SK-N-SH treated with all-trans-retinoic acid at 6 μM for 48 hours (cell line): ENCODE measurements around the gene NKX1-2.

ENCODE experiments used
- ATAC-seq: fragments of 200-7000 bp; cut with Tn5 transposase; 3 replicates; pipeline ENCODE4 v1.9.1; 2020; ENCODE audit warnings: mild to moderate bottlenecking, moderate library complexity
- ARNTL ChIP-seq: fragments of 450-650 bp; formaldehyde crosslinking; IDR thresholded peaks from 2 replicates; pipeline ENCODE4 v1.5.0; 2020; ENCODE audit warnings: low read depth, mild to moderate bottlenecking, moderate library complexity, borderline replicate concordance
- BACH2 ChIP-seq: fragments of 250-450 bp; sonication (Bioruptor Pico); IDR thresholded peaks from 2 replicates; pipeline ENCODE4 v1.9.0; 2021; ENCODE audit warnings: mild to moderate bottlenecking, borderline replicate concordance
- CSDC2 ChIP-seq: fragments of 250-450 bp; sonication (Bioruptor Pico); IDR thresholded peaks from 2 replicates; pipeline ENCODE4 v1.5.0; 2020; ENCODE audit warnings: mild to moderate bottlenecking, moderate library complexity
- CSRNP3 ChIP-seq: fragments of 250-450 bp; sonication (Bioruptor Pico); IDR thresholded peaks from 2 replicates; pipeline ENCODE4 v1.5.1; 2021; ENCODE audit warnings: mild to moderate bottlenecking, moderate library complexity
- ESRRG ChIP-seq: fragments of 250-450 bp; sonication (Bioruptor Pico); IDR thresholded peaks from 2 replicates; pipeline ENCODE4 v1.6.1; 2021; ENCODE audit warnings: mild to moderate bottlenecking
- GLIS3 ChIP-seq: fragments of 250-450 bp; sonication (Bioruptor Pico); IDR thresholded peaks from 2 replicates; pipeline ENCODE4 v1.5.0; 2020; ENCODE audit warnings: mild to moderate bottlenecking, moderate library complexity
- ISL1 ChIP-seq: fragments of 250-450 bp; sonication (Bioruptor Pico); IDR thresholded peaks from 2 replicates; pipeline ENCODE4 v2.1.2; 2022; ENCODE audit warnings: mild to moderate bottlenecking, moderate library complexity
- PATZ1 ChIP-seq: fragments of 250-450 bp; sonication (Bioruptor Pico); IDR thresholded peaks from 2 replicates; pipeline ENCODE4 v1.8.0; 2020; ENCODE audit warnings: mild to moderate bottlenecking, moderate library complexity, borderline replicate concordance
- POU6F1 ChIP-seq: fragments of 250-450 bp; sonication (Bioruptor Pico); IDR thresholded peaks from 2 replicates; pipeline ENCODE4 v1.8.0; 2021; ENCODE audit warnings: low read depth, mild to moderate bottlenecking, moderate library complexity, borderline replicate concordance
- PPARA ChIP-seq: fragments of 250-450 bp; sonication (Bioruptor Pico); IDR thresholded peaks from 2 replicates; pipeline ENCODE4 v1.5.0; 2020; ENCODE audit warnings: mild to moderate bottlenecking, borderline replicate concordance
- RARB ChIP-seq: fragments of 250-450 bp; sonication (Bioruptor Pico); IDR thresholded peaks from 2 replicates; pipeline ENCODE4 v1.8.0; 2021; ENCODE audit warnings: mild to moderate bottlenecking, moderate library complexity
- SNAI2 ChIP-seq: fragments of 250-450 bp; sonication (Bioruptor Pico); IDR thresholded peaks from 2 replicates; pipeline ENCODE4 v1.5.0; 2020; ENCODE audit warnings: mild to moderate bottlenecking, moderate library complexity
- TCF4 ChIP-seq: fragments of 250-450 bp; sonication (Bioruptor Pico); IDR thresholded peaks from 2 replicates; pipeline ENCODE4 v1.8.0; 2021; ENCODE audit warnings: mild to moderate bottlenecking, moderate library complexity, borderline replicate concordance
- TOX ChIP-seq: fragments of 250-450 bp; sonication (Bioruptor Pico); IDR thresholded peaks from 2 replicates; pipeline ENCODE4 v1.8.0; 2021; ENCODE audit warnings: mild to moderate bottlenecking, moderate library complexity, borderline replicate concordance
- TSHZ2 ChIP-seq: fragments of 250-450 bp; sonication (Bioruptor Pico); IDR thresholded peaks from 2 replicates; pipeline ENCODE4 v1.5.0; 2020; ENCODE audit warnings: mild to moderate bottlenecking, moderate library complexity
- ZC3H10 ChIP-seq: fragments of 250-450 bp; sonication (Bioruptor Pico); IDR thresholded peaks from 2 replicates; pipeline ENCODE4 v1.5.1; 2021; ENCODE audit warnings: mild to moderate bottlenecking, moderate library complexity
- ZFP3 ChIP-seq: fragments of 250-450 bp; sonication (Bioruptor Pico); IDR thresholded peaks from 2 replicates; pipeline ENCODE4 v1.5.0; 2020; ENCODE audit warnings: mild to moderate bottlenecking, moderate library complexity
- ZFP30 ChIP-seq: fragments of 450-650 bp; formaldehyde crosslinking; IDR thresholded peaks from 2 replicates; pipeline ENCODE4 v1.5.0; 2022; ENCODE audit warnings: mild to moderate bottlenecking, moderate library complexity
- ZNF565 ChIP-seq: fragments of 450-650 bp; formaldehyde crosslinking; conservative IDR thresholded peaks from 2 replicates; pipeline ENCODE4 v1.5.0; 2020; ENCODE audit warnings: low read depth, mild to moderate bottlenecking, moderate library complexity
- ZNF70 ChIP-seq: fragments of 450-650 bp; formaldehyde crosslinking; IDR thresholded peaks from 2 replicates; pipeline ENCODE4 v1.5.0; 2020; ENCODE audit warnings: mild to moderate bottlenecking, moderate library complexity
- ZNF8 ChIP-seq: fragments of 450-650 bp; formaldehyde crosslinking; IDR thresholded peaks from 2 replicates; pipeline ENCODE4 v1.5.0; 2020; ENCODE audit warnings: mild to moderate bottlenecking, moderate library complexity

The NKX1-2 gene

GRCh38 chr10:124450012-124450782 lies at the start of gene NKX1-2:
NKX1-2 (minus strand) TSS chr10:124450035; CDS start chr10:124449943, 92 bp downstream.
- peak; percentile 49 for ATAC-seq

GRCh38 chr10:124498056-124498455 lies 48.2 kb upstream of the NKX1-2 start:
- ATAC-seq, result no peak
- TF ChIP-seq ZNF70 (CRISPR knock-in tag), result no peak
- TF ChIP-seq ZFP30 (CRISPR knock-in tag), result no peak
- TF ChIP-seq TCF4 (CRISPR knock-in tag), result no peak
- TF ChIP-seq POU6F1 (CRISPR knock-in tag), result no peak
- TF ChIP-seq ZNF8 (CRISPR knock-in tag), result no peak
- TF ChIP-seq ZFP3 (CRISPR knock-in tag), result no peak
- no peak for TF ChIP-seq ESRRG (CRISPR knock-in tag)
- TF ChIP-seq TSHZ2 (CRISPR knock-in tag), result no peak
- no peak for TF ChIP-seq SNAI2 (CRISPR knock-in tag)
- no peak for TF ChIP-seq CSDC2
- TF ChIP-seq GLIS3 (CRISPR knock-in tag), result no peak
- TF ChIP-seq ZC3H10, result no peak
- no peak for TF ChIP-seq CSRNP3 (CRISPR knock-in tag)
- TF ChIP-seq RARB (CRISPR knock-in tag), result no peak
- TF ChIP-seq PPARA (CRISPR knock-in tag), result no peak
- no peak for TF ChIP-seq TOX (CRISPR knock-in tag)
- no peak for TF ChIP-seq BACH2 (CRISPR knock-in tag)
- no peak for TF ChIP-seq ARNTL (CRISPR knock-in tag)

More at GRCh38 chr10:124450012-124450782, at the start of gene NKX1-2:
- TF ChIP-seq ZC3H10 (no peak), ARNTL (CRISPR knock-in tag) (no peak), BACH2 (CRISPR knock-in tag) (no peak), TSHZ2 (CRISPR knock-in tag) (no peak), ZNF565 (CRISPR knock-in tag) (no peak), SNAI2 (CRISPR knock-in tag) (no peak), ZFP3 (CRISPR knock-in tag) (no peak), TCF4 (CRISPR knock-in tag) (no peak), PATZ1 (CRISPR knock-in tag) (no peak), ZNF8 (CRISPR knock-in tag) (no peak), GLIS3 (CRISPR knock-in tag) (no peak), ISL1 (no peak), ZNF70 (CRISPR knock-in tag) (no peak)
